Tibial nerve (tissue), 4 donors: ENCODE results near the gene MMP8. TPM values are rescaled to one million over a fixed set of nuclear protein-coding genes. Genes with fewer than 3 reads are reported as not detected.

Experiments
- DNase-seq, 2 donors: peaks; one replicate each; pipeline ENCODE4 v3.0.0-alpha.2; 2019; ENCODE audit warnings: low spot score in 2 of 2
- H3K27ac ChIP-seq, 4 donors: fragments of 200-600 bp; sonication (generic) in 3 of 4; one replicate each; pipeline ENCODE4 v1.5.1; 2017 to 2019; ENCODE audit warnings: mild to moderate bottlenecking in 1 of 4
- H3K27me3 ChIP-seq, 2 donors: fragments of 200-600 bp; sonication (generic) in 1 of 2; one replicate each; pipeline versions ENCODE4 v1.5.1 to v1.6.0; 2017 to 2019
- H3K36me3 ChIP-seq, 3 donors: fragments of 200-600 bp; sonication (generic); one replicate each; pipeline ENCODE4 v1.5.1; 2018 to 2019
- H3K4me1 ChIP-seq, 4 donors: fragments of 200-600 bp; sonication (generic) in 3 of 4; one replicate each; pipeline ENCODE4 v1.5.1; 2017 to 2019
- H3K4me3 ChIP-seq, 4 donors: fragments of 200-600 bp; sonication (generic) in 3 of 4; one replicate each; pipeline ENCODE4 v1.5.1; 2017 to 2019; ENCODE audit warnings: mild to moderate bottlenecking in 1 of 4, moderate library complexity in 1 of 4
- H3K9me3 ChIP-seq, 4 donors: fragments of 200-600 bp; sonication (generic) in 3 of 4; one replicate each; pipeline ENCODE4 v1.5.1; 2017 to 2019
- EP300 ChIP-seq, 2 donors: sonication (generic); formaldehyde crosslinking; IDR thresholded peaks; one replicate each; pipeline ENCODE4 v1.6.1; 2017; ENCODE audit warnings: antibody characterized with exemption in 2 of 2, mild to moderate bottlenecking in 1 of 2
- POLR2A ChIP-seq, 2 donors: fragments of 450-650 bp; IDR thresholded peaks; one replicate each; pipeline ENCODE4 v1.6.1; 2017; ENCODE audit warnings: antibody characterized with exemption in 2 of 2, mild to moderate bottlenecking in 2 of 2, moderate library complexity in 2 of 2
- WGBS, 2 donors: methylation state at CpG; one replicate each; pipeline ENCODE4 v1.1.5; 2018; 5-methylcytosine and 5-hydroxymethylcytosine counted together
- total RNA-seq, 4 donors: library from RNA; depleted of rRNA; stranded (reverse); fragments of >200 nt; gene quantifications; one replicate each; pipeline ENCODE4 v1.1.0, GENCODE V29; 2016
- TF ChIP-seq, protein P1 (sequence below), 5 experiments: fragments of 200-600 bp in 3 of 5; fragments of 450-650 bp in 2 of 5; sonication (generic) in 3 of 5; IDR thresholded peaks; one replicate each; pipeline ENCODE4 v1.5.1; 2016 to 2019; ENCODE audit warnings: antibody characterized with exemption in 5 of 5, mild to moderate bottlenecking in 3 of 5, moderate library complexity in 2 of 5

Gene MMP8
- total RNA-seq, 4 donors from 2014 or later = not detected

DNA sequence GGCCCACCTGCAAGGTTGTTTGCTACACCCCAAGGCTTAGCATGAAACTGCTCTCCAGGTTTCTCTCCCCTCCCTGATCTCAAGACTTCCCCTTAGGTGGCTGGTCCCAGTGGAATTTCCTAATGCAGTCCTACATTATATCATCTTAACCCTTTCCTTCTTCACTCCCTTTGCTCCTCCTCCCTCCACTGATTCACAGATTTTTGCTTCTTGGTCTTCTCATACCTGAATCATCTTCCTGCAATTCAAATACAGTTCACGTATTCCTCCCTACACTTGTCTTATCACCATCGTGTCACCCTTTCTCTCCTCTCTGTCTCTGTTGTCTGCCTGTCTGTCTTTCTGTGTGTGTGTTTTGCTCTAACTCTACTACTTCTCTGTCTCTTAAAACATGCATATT is 38.7 kb upstream of the MMP8 start:
- Histone ChIP-seq H3K36me3 (no peaks in the 10 kb centered on the region), H3K4me1 (peaks cover 0 to 4% (median 0%) of the 10 kb centered on the region in 4 donors), H3K9me3 (no peaks in the 10 kb centered on the region), H3K27me3 (no peaks in the 10 kb centered on the region), H3K27ac (no peak overlapping the region), H3K4me3 (no peak overlapping the region)
- 84 to 85% methylated on average over 2 of the region's 2 CpGs for WGBS, 2 donors
- TF ChIP-seq POLR2A (IDR thresholded peaks at IDR 0.05) (no peak), EP300 (IDR thresholded peaks at IDR 0.05) (no peak)
- TF ChIP-seq, protein P1, sequence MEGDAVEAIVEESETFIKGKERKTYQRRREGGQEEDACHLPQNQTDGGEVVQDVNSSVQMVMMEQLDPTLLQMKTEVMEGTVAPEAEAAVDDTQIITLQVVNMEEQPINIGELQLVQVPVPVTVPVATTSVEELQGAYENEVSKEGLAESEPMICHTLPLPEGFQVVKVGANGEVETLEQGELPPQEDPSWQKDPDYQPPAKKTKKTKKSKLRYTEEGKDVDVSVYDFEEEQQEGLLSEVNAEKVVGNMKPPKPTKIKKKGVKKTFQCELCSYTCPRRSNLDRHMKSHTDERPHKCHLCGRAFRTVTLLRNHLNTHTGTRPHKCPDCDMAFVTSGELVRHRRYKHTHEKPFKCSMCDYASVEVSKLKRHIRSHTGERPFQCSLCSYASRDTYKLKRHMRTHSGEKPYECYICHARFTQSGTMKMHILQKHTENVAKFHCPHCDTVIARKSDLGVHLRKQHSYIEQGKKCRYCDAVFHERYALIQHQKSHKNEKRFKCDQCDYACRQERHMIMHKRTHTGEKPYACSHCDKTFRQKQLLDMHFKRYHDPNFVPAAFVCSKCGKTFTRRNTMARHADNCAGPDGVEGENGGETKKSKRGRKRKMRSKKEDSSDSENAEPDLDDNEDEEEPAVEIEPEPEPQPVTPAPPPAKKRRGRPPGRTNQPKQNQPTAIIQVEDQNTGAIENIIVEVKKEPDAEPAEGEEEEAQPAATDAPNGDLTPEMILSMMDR (IDR thresholded peaks at IDR 0.05) = no peak
- no peak for DNase-seq

DNA sequence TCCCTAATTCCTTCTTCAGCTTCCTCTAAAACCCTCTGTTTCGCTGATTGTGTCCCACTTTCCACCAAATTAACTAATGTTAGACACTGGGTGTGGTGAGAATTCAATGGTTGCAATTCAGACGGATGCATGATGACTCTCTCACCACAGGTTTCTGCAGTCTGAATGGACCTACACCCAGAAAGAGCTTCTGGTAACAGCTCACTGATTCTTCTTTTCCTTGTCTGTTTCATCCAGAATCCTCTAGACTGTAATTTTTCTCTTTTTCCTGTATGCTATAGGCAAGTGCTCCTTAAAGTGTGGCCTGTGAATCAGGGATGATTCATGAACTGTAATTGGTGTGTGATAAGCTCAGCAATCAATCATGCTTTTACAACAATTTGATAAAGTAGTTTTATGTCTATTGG is 37.6 kb upstream of the MMP8 start:
- Histone ChIP-seq H3K27ac (no peak overlapping the region), H3K36me3 (no peaks in the 10 kb centered on the region), H3K9me3 (no peaks in the 10 kb centered on the region), H3K4me3 (no peak overlapping the region), H3K4me1 (peaks cover 0 to 4% (median 0%) of the 10 kb centered on the region in 4 donors), H3K27me3 (no peaks in the 10 kb centered on the region)
- no peak for DNase-seq
- 41 to 52% methylated on average over 2 of the region's 2 CpGs for WGBS, 2 donors
- TF ChIP-seq POLR2A (IDR thresholded peaks at IDR 0.05) = no peak
- no peak for TF ChIP-seq EP300 (IDR thresholded peaks at IDR 0.05)
- TF ChIP-seq, protein P1 (IDR thresholded peaks at IDR 0.05) = no peak

DNA sequence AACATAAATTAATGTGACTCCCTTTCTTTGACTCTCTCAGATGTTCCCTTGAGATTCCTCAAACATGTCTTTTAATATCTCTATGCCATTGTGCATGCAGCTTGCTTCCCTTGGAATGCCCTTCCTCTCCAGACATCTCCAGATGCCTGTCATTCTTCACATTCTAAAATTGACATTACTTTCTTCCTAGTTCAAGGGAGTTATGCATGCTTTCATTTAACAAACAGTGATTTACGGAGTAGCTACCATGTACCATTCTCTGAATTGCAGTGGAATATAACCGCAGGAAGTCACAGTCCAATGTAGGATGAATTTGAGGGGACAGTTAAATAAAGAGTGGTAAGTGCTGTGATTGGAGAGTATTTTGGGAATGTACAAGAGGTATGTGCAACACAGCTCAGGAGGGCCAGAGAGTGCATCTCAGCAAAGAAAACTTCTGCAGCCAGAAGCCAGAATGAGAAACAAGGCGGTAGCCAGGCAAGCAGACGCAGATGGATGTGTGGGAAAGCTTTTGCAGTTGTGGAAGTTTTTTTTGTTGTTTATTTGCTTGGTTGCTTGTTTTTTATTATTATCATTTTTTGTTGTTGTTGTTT is 37.0 kb upstream of the MMP8 start:
- WGBS, 2 donors = 51 to 53% methylated on average over 4 of the region's 4 CpGs
- DNase-seq = no peak
- TF ChIP-seq EP300 (IDR thresholded peaks at IDR 0.05) = no peak
- TF ChIP-seq POLR2A (IDR thresholded peaks at IDR 0.05) = no peak
- TF ChIP-seq, protein P1 (IDR thresholded peaks at IDR 0.05) = no peak
- Histone ChIP-seq H3K4me3 (no peak overlapping the region), H3K36me3 (no peaks in the 10 kb centered on the region), H3K27me3 (no peaks in the 10 kb centered on the region), H3K4me1 (peaks cover 0 to 4% (median 0%) of the 10 kb centered on the region in 4 donors), H3K27ac (no peak overlapping the region), H3K9me3 (no peaks in the 10 kb centered on the region)

DNA sequence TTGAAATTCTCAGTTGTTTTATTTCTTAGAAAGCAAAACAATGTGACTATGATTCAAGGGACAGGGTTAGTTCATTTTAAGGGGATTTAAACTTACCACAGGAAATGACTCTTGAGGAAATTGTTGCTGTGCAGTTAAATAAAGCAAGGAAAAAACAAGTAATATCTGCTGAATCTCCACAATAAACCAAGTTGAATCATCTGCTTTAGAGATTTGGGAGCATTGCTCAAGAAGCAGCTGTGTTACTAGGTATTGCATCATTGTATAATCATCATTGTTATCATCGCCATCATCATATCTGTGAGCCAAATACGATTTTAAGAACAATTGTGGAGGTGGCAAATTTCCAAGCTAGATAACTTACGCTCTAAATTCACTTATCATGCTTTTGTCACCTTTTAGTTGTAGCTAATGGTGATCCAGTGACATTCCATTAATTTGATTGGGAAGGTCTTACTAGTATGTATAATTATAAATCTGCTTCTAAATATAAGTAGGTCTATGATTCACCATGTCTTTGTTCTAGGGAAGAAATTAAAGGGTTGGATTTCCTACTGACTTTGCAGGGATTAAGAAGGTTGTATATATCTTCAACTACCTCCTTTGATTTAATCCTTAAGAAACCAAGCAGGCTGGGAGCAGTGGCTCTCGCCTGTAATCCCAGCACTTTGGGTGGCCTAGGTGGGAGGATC is 35.7 kb upstream of the MMP8 start:
- no peaks in the 10 kb centered on the region for H3K36me3 ChIP-seq
- no peak overlapping the region for H3K4me3 ChIP-seq
- no peaks in the 10 kb centered on the region for H3K9me3 ChIP-seq
- H3K4me1 ChIP-seq = peaks cover 0 to 4% (median 0%) of the 10 kb centered on the region in 4 donors
- peak in 1 of 2 donors; percentile 16 for DNase-seq
- 41 to 59% methylated on average over 4 of the region's 4 CpGs for WGBS, 2 donors
- H3K27ac ChIP-seq = no peak overlapping the region
- TF ChIP-seq EP300 (IDR thresholded peaks at IDR 0.05) = peak in 1 of 2 donors; percentile 78
- no peak for TF ChIP-seq POLR2A (IDR thresholded peaks at IDR 0.05)
- TF ChIP-seq, protein P1 (IDR thresholded peaks at IDR 0.05) = no peak
- H3K27me3 ChIP-seq = no peaks in the 10 kb centered on the region

DNA sequence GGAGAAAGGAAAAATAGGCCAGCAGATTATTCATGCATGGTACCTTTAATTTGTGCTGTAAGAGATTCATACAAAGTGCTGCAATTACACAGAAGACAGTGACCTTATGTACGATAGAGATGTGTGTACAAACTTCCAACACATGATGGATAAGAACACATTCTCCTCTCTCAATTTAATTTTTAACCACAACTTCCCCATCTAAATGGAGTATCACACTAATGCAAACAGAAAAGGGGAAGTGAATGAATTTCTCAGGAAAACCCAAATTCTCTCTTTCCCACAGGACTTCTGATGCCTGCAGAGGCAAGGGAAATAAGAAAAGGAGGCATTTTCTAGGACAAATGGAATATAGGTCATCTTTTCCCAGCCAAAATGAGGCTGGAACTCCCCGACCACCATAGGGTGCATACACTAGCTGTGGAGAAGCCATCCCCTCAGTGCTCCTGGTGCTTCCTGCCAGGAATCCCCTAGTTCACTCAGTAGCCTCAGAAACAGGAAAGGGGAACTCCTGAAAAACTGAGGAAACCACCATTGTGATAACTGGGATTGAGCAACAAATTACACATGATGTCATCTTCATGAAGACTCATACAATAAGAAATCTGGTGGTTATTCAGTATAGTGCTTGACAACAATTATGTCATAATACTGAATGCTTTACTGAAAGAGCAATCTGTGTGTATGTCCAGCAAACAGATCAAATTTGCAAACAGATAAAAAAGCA is 33.2 kb upstream of the MMP8 start:
- no peak for DNase-seq
- Histone ChIP-seq H3K27me3 (no peaks in the 10 kb centered on the region), H3K4me1 (peaks cover 0 to 4% (median 0%) of the 10 kb centered on the region in 4 donors), H3K9me3 (no peaks in the 10 kb centered on the region), H3K4me3 (no peak overlapping the region), H3K27ac (no peak overlapping the region), H3K36me3 (no peaks in the 10 kb centered on the region)
- TF ChIP-seq POLR2A (IDR thresholded peaks at IDR 0.05) (no peak), EP300 (IDR thresholded peaks at IDR 0.05) (peak in 1 of 2 donors; percentile 24)
- TF ChIP-seq, protein P1 (IDR thresholded peaks at IDR 0.05) = no peak
- 46 to 63% methylated on average over 2 of the region's 2 CpGs for WGBS, 2 donors
